Measurements from ENCODE around the gene CHCHD6.

CHCHD6 gene

GRCh38 chr3:126985132-126985985 is 281.3 kb downstream of the CHCHD6 start:
- no peak for DNase-seq
- Histone ChIP-seq H3K79me2 (ENCODE audit: insufficient read depth, low read length) (peaks cover 56% of the 10 kb centered on the region), H3K4me1 (ENCODE audit: insufficient read depth, low read length) (peaks cover 29% of the 10 kb centered on the region), H2AFZ (ENCODE audit: low read depth, low read length) (no peak overlapping the region), H3K9ac (ENCODE audit: low read depth, low read length) (peak overlapping the region; percentile 75; the same call in 1 of the 2 replicates), H3K27ac (ENCODE audit: low read length) (no peak overlapping the region), H3K4me3 (ENCODE audit: low read depth in 1 of 2, low read length in 2 of 2) (peak overlapping the region in 1 of 2 experiments; percentile 76; a peak in 2 of 4 replicates), H4K20me1 (ENCODE audit: insufficient read depth, low read length) (peaks cover 67% of the 10 kb centered on the region), H3K27me3 (ENCODE audit: insufficient read depth, low read length, poor library complexity) (peaks cover 6% of the 10 kb centered on the region), H3K36me3 (ENCODE audit: insufficient read depth, low read length) (peaks cover 25% of the 10 kb centered on the region), H3K9me3 (ENCODE audit: insufficient read depth, low read length, severe bottlenecking) (no peaks in the 10 kb centered on the region), H3K4me2 (ENCODE audit: insufficient read depth, low read length) (peak overlapping the region; percentile 96)
- ATAC-seq (ENCODE audit: insufficient read depth, low read depth): no peak
- TF ChIP-seq EZH2 (IDR thresholded peaks at IDR 0.05; ENCODE audit: borderline replicate concordance, low read depth, low read length, severe bottlenecking): no peak
- no peak for TF ChIP-seq CTCF (IDR thresholded peaks at IDR 0.05; ENCODE audit: borderline replicate concordance, extremely low read depth, low read length, poor library complexity, severe bottlenecking)

GRCh38 chr3:126986001-126986400 is 282.0 kb downstream of the CHCHD6 start:
- Histone ChIP-seq H3K36me3 (ENCODE audit: insufficient read depth, low read length) (peaks cover 31% of the 10 kb centered on the region), H4K20me1 (ENCODE audit: insufficient read depth, low read length) (peaks cover 74% of the 10 kb centered on the region), H3K4me1 (ENCODE audit: insufficient read depth, low read length) (peaks cover 29% of the 10 kb centered on the region), H3K9ac (ENCODE audit: low read depth, low read length) (no peak overlapping the region), H3K4me3 (ENCODE audit: low read depth in 1 of 2, low read length in 2 of 2) (no peak overlapping the region), H3K4me2 (ENCODE audit: insufficient read depth, low read length) (no peak overlapping the region), H3K9me3 (ENCODE audit: insufficient read depth, low read length, severe bottlenecking) (no peaks in the 10 kb centered on the region), H2AFZ (ENCODE audit: low read depth, low read length) (no peak overlapping the region), H3K27me3 (ENCODE audit: insufficient read depth, low read length, poor library complexity) (peaks cover 4% of the 10 kb centered on the region), H3K27ac (ENCODE audit: low read length) (no peak overlapping the region), H3K79me2 (ENCODE audit: insufficient read depth, low read length) (peaks cover 61% of the 10 kb centered on the region)
- TF ChIP-seq CTCF (IDR thresholded peaks at IDR 0.05; ENCODE audit: borderline replicate concordance, extremely low read depth, low read length, poor library complexity, severe bottlenecking): no peak
- TF ChIP-seq EZH2 (IDR thresholded peaks at IDR 0.05; ENCODE audit: borderline replicate concordance, low read depth, low read length, severe bottlenecking): no peak
- ATAC-seq (ENCODE audit: insufficient read depth, low read depth) (no peak), DNase-seq (no peak)

GRCh38 chr3:126987129-126987528 is 283.1 kb downstream of the CHCHD6 start:
- Histone ChIP-seq H3K27me3 (ENCODE audit: insufficient read depth, low read length, poor library complexity) (no peaks in the 10 kb centered on the region), H3K9ac (ENCODE audit: low read depth, low read length) (no peak overlapping the region), H4K20me1 (ENCODE audit: insufficient read depth, low read length) (peaks cover 77% of the 10 kb centered on the region), H3K4me1 (ENCODE audit: insufficient read depth, low read length) (peaks cover 23% of the 10 kb centered on the region), H3K36me3 (ENCODE audit: insufficient read depth, low read length) (peaks cover 42% of the 10 kb centered on the region), H3K79me2 (ENCODE audit: insufficient read depth, low read length) (peaks cover 61% of the 10 kb centered on the region), H3K9me3 (ENCODE audit: insufficient read depth, low read length, severe bottlenecking) (no peaks in the 10 kb centered on the region), H3K4me2 (ENCODE audit: insufficient read depth, low read length) (no peak overlapping the region), H3K27ac (ENCODE audit: low read length) (no peak overlapping the region), H3K4me3 (ENCODE audit: low read depth in 1 of 2, low read length in 2 of 2) (no peak overlapping the region), H2AFZ (ENCODE audit: low read depth, low read length) (no peak overlapping the region)
- TF ChIP-seq CTCF (IDR thresholded peaks at IDR 0.05; ENCODE audit: borderline replicate concordance, extremely low read depth, low read length, poor library complexity, severe bottlenecking) (no peak), EZH2 (IDR thresholded peaks at IDR 0.05; ENCODE audit: borderline replicate concordance, low read depth, low read length, severe bottlenecking) (no peak)
- DNase-seq (no peak), ATAC-seq (ENCODE audit: insufficient read depth, low read depth) (no peak)

All from DND-41 (cell line).